Activated CD8-positive, alpha-beta memory T cell treated with anti-CD3 and anti-CD28 coated beads, Interleukin-2, amount 50 U/mL, for 24 hours (primary cell): ENCODE results near the gene CFAP77.

Experiments
- DNase-seq: peaks from one replicate; pipeline ENCODE4 v3.0.0-alpha.2; 2020; ENCODE audit errors: extremely low read depth

The CFAP77 gene

DNA sequence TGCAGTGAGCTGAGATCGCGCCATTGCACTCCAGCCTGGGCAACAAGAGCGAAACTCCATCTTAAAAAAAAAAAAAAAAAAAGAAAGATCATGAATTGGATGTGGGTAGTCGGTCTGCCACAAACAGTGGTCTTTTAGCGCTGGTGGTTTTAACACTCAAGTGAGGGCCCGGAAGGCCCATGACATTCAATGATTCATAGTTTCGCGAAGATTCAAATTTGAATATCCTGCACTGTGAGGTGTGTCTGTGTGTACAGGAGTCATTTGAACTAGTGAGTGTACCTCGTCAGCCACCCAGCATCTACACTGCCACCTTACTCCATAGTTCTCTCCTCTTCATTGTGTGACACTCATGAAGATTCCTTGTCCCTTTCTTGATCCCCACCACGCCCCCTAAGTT lies 41.3 kb downstream of the CFAP77 start:
- DNase-seq = peak; percentile 6

DNA sequence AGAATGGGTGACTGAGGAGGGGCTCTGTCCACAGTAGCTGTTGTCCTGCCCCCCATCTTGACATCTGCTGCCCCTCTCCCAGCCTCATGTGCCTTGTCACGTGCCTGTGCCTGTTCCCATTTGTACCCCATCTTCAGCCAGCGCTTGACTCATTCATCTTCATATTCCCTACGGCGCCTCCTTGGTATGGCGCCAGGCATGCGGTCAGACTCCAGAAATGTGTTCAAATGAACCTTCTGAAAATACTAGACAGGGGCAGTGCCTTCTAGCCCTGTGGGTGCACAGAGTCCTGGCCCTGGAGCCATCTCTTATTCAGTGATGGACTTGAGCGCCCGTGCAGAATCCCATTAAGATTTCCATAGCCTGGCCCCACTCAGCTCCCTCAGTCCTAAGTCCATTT lies 46.2 kb downstream of the CFAP77 start:
- no peak for DNase-seq

DNA sequence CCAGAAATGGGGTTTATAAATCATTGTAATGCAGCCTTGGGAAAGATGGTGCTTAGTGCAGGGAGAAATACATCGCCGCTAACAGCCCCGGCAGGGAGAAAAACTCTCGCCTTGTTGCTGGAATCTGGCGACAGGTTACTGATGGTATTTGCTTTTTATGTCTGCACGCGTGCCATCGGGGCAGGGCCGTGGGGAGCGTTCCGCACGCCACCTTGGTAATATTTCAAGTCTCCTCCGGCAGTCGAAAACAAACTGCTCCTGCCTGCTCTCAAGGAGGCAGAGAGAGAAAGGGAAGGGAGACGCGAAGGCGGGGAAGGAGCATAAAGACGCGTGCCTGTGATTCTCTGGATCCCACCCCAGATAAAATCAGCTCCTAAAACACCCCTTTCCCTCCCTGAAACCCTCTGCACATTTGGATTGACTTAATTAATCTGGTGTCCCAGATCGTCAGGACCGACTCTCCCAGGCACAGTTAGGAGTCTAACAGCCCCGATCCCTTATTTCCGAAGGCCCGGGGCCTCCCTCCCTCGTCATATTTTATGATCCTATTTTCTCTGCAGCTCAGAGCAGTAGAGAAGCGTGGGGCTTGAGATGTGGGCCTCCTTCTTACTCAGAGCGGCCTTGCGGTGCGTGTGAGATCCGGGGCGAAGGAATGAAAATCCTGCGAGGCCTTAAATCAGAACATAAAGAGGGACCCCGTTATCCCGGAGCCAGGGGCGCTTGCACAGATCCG lies 47.7 kb downstream of the CFAP77 start:
- DNase-seq = no peak

DNA sequence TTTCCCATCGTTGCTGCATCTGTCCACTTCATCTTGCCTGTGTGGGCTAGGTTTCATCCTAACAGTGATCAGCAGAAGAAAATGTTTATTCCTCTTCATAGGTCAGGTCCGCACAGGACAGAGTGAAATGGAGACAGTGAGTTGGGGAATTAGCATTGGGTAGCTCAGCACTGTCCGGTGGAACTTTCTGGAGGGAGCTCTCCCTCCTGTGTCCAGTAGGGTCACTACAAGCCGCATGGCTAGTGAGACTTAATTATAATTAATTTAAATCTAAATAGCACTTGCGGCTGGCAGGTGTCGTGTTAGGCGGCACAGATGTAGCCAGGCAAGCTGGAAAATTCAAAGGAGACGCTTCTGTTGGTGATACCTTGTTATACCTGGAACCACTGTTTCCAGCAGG lies 48.4 kb downstream of the CFAP77 start:
- DNase-seq = no peak

DNA sequence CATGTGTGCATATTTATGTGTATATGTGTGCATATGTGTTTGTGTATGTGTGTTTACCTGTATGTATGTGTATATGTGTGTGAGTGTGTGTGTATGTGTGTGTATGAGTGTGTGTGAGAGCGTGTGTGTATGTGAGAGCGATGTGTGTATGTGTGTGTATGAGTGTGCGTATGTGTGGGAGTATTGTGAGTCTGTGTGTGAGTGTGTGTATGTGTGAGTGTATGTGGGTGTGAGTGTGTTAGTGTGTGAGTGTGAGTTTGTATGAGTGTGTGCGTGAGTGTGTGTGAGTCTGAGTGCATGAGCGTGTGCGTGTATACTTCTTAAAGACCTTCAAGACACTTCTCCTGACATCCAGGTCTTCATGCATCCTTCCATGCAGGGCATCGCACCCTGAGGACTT lies 49.6 kb downstream of the CFAP77 start:
- no peak for DNase-seq

DNA sequence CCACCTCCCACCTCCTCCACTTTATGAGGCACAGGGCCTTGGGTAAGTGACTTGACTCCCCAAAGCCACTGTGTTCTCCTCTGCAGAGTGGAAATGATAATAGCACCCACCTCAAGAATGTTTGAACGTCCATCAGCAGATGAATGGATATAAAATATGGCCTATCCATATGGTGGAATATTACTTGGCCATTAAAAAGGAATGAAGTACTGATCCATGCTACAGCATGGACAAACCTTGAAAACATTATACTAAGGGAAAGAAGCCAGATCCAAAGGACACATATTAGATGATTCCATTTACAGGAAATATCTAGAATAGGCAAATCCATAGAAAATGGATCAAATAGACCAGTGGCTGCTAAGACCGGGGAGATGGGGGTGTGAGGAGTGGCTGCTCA lies 50.2 kb downstream of the CFAP77 start:
- DNase-seq = no peak

DNA sequence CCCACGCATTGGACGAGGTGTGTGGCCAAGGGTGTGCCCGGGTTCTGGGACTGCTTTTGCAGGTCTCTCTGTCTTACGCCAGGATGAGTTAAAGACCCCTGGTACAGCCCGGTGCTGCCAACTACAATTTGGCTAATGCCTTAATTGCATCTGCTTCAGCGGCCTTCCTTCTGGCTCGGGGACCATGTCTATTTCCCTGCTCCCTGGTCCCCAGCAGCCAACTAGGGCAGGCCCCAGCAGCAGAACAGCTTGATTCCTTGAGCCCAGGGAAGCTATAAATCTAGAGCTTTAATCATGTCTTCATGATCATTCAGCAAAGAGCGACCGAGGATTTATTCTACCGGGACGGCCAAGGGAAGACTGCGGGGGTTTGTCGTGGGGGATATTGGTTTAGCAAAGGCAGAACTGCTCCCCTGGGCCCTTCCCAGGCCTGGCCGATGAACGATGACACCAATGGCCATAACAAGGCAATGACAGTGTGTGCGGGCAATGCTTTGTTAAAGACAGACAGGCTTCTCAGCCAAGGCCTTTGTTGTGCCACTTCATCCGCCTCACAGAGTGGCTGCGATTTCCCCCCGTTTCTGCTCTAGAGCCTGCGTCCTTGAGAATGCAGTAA lies 51.4 kb downstream of the CFAP77 start:
- DNase-seq = no peak

DNA sequence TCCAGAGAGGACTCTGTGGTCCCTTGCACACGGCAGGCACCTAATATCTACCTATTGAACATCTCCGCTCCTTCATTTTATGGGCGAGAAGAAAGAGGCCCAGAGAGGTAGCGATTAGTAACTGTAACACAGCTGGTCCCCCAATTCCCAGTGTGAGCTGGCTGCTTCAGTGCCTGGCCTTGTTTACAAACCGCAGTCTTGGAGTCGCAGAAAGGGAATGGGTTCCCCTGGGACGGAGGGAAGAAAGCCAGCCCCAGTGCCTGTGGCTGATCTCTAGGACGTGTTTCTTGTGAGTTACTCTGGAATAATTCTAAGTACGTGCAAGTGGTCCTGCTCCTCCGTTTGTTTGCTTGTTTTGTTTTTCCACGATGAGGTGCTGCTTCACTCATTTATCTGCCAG lies 52.0 kb downstream of the CFAP77 start:
- DNase-seq = no peak

DNA sequence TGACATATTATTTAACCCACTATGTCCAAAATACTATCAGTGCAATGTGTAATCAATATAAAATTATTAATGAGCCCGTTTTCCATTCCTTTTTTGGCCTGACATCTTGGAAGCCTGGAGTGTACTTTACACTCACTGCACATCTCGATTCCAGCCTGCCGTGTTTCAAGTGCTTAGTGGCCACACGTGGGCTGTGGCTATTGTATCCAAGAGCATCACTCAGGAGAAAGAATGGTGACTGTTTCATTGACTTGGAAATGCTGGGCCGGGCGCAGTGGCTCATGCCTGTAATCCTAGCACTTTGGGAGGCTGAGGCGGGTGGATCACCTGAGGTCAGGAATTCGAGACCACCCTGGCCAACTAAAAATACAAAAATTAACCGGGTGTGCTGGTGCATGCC lies 54.5 kb downstream of the CFAP77 start:
- DNase-seq = no peak

DNA sequence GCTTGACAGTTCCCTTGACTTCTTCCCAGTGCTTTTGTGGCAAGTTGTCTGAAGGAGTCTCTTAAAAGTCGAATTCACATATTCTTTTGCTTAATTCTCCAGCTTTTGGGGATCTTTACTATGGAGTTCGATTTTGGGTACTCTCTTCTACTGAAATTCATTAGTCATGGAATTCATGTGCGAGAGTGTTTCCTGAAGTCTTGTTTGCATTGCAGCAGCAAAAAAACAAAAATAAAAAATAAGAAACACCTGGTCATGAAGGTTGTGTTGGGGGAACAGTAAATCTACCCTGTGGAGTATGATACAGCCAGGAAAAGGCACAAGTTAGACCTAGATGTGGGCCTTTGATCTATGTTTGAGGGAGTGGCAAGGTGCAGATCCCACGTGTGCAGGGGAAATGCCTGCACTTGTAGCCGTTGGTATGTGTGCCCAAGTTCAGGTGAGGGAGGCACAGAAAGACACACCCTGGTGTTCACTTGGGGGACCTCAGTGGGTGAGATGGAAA lies 55.2 kb downstream of the CFAP77 start:
- no peak for DNase-seq

DNA sequence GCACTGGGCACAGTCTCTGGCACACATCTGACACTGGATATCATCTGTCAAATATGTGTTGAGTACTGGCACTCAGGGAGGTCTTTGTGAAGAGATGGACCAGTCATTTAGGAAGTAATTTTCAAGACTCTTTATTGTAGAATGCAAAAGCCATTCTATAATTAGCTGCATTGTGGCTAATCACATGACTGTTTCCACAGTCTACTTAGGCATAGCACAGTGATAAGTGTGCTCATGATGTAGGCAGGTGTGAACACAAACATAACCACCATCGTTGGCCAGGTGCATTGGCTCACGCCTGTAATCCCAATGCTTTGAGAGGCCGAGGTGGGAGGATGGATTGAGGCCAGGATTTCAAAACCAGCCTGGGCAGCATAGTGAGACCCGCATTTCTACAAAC lies 62.2 kb downstream of the CFAP77 start:
- no peak for DNase-seq

DNA sequence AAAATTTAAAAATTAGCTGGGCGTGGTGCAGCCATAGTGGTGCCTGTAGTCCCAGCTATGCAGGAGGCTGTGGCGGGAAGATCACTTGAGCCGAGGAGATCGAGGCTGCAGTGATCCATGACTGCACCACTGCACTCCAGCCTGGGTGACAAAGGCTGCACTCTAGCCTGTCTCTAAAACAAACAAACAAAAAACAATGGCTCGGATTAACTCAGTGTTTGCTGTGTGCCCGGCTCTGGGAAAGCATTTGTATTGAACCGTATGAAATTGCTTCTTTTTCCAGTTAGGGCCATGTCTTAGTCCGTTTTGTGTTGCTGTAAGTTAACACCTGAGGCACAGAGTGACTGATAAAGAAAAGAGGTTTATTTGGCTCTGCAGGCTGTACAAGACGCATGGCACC lies 62.6 kb downstream of the CFAP77 start:
- no peak for DNase-seq

DNA sequence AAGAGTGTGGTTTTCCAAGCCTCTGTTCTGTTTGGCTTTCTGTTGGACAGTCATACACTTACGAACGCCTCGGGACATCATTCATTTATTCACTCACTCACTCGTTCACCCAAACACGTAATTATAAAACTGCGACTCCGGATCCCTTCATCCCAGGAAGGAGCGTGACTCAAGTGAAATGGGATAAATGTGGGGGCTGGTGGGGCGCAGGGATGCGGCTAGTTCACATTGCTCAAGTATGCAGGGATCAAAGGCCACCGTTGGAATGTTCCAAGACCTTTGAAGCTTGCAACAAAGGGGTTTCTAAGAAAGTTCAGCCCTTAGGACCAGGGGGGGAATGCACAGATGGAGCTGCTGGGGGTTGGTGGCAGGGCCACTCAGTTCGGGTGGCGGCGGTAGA lies 64.2 kb downstream of the CFAP77 start:
- DNase-seq = no peak

DNA sequence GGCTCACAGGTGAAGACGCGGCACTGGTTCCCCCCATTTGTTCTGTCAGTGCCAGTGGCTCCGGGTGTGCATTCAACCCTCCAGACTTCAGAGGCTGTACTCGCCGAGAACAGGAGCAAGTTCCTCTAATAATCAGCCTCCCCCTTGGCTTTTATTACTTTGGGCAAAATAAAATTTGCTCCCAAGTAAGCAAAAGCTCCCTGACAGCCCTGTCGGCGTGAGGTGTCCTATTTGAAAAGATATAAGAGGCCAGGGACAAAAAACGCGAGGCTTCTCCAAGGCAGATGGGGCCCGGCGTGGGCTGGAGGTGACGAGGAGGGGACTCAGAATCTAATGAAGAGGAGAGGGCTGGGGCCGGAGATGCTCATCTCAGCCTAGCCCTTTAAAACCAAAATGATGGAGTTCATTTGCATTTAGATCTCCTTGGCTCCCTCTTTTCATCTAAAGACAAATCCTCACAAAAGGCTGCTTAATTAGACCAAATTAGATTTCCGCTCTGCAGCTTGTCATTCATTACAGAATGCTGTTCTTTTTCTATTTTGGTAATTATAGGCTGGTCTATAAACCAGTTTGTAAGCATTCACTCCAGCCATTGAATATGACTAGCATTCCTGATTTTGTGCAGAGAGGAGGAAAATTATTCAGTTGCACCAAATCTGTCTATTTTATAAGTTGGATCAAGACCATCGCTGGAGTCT lies 68.5 kb downstream of the CFAP77 start:
- DNase-seq = no peak

DNA sequence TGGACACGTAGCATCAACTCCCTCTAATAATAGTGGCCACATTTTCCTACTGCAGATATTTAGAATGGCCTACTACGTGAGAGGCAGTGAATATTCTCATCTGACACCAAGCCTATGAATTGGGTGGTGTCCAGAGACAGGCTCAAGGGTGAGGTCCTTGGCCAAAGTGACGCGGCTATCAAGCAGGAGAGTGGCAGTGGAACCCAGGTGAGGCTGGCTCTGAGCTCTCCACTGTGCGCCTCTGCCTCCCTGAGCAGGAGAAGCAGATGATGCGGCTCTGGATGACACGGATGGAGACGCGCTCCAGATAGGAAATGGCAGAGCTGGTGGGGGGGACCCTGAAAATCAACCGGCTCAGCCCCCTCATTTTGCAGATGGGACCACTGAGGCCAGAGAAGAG lies 69.7 kb downstream of the CFAP77 start:
- no peak for DNase-seq

DNA sequence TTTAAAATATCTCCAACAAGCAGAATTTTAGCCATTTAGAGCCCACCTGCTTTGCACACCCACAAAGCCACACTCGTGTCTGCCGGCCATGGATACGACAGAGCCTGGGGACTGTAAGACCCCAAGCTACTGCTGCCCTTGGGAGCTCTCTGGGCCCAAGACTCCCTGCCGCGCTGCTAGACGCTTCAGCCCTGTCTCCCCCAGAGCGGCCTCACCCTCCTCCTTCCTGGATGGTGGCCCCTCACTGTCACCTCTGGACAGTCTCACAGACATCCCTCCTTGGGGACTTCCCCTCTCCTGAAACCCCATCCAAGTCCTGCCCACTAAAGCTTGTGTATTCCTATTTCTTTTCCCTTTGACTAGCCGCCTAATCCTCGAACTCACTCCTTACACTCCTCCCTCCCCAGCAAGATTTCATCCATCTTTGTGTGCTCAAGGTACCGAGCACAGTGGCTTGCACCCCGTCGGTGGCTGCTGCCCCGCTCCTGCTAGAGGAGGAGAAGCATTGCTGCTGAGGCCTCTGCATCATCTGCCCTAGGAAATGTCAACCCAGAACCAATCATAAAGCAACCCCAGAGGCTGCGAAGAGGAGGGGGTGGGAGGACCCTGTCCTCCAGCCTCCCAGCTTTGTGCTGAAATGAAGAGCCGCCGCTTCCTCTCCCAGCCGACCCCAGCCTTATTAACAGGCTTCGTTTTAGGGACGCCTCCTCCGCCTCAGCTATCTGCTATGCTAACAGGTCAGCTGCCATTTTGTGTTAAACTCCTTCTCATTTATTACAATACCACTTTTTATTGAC lies 71.2 kb downstream of the CFAP77 start:
- DNase-seq = no peak

DNA sequence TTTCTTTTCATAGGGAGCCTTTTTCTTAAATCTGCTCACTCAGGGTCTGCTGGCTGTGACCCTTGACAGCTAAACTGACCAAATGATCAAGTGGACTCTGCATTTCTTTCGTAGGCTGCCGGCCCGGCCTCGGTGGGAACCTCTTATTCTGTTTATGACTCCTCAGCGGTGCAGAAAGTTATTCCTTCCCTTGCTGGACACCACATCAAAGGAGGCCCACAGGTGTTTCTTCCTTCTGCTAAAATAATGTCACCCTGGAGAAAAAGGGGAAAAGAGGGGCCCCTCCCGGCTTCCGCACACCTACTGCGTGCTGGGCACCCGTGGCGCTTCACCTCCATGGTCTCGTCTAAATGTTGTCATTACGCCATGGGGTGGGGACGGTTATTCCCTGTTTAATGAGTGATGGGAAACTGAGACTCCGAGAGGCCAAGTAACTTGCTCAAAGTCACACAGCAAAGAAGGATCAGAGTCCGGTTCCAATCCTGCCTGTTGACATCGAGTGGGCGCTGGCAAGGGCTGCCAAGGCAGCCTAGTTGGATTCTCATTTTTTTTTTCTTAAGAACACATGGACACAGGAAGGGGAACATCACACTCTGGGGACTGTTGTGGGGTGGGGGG lies 72.3 kb downstream of the CFAP77 start:
- DNase-seq = no peak

DNA sequence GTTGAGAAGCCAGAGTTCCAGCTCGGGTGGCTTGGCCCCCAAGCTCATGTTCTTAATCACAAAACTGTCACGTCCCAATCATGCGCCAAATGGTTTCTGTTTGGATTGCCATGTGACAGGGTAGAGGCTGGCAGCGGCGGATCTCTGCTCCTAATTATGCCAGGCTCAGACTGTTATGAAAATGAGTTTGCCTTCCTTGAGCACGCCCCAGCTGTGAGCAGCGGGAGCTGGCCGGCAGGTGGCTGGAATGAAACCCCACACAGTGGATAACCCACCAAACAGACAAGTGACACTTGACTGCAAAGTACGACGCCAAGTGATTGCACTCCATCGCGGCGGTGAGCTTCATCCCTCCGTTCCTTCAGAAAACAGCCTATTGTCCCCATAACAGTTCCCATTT lies 75.4 kb downstream of the CFAP77 start:
- no peak for DNase-seq

DNA sequence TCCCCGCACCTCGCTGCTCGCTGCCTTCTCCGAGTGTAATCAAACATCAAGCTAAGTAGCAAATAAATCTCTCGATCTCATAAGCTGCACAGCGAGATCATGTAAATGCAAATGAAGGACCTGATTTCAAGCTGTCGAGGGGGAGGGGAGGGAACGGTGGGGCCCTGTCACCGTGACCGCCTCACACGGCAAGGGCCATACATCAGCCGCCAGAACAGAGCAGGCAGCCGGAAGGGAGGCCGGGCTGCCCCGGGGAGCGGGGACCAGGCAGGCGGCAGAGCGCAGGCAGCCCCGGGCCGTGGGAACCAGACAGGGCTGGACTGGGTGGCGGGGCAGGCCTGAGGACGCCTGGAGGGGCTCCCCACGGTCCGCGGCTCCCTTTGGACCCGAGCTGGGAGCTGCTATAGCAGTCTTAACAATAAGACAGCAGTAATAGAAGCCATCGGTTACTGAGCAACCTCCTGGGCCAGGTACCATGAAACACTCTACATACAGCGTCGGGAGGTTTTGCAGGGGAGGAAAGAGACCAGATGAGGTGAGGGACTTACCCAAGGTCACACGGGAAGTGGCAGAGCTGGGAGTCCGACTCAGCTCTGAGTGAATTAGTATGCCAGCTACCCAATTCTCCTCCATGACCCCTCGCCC lies 76.8 kb downstream of the CFAP77 start:
- DNase-seq = peak; percentile 15

DNA sequence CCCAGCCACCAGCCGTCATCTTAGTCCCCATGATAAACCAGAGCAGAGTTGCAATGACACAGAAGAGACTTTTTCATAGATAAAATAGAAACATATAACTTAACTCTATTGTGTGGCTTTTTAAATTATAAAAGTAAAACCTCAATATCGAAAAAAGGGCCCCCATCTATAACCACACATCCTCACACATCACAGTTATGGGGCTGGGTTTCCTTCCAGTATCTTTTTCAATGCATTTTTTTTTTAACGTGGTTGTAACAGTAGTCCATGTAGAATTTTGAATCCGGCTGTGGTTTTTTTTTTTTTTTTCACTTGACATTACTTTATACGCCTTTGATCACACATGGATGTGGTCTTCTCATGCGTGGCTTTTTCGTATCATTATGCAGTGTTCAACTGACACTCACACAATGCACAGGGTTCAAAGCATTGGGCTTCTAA lies 77.4 kb downstream of the CFAP77 start:
- no peak for DNase-seq

DNA sequence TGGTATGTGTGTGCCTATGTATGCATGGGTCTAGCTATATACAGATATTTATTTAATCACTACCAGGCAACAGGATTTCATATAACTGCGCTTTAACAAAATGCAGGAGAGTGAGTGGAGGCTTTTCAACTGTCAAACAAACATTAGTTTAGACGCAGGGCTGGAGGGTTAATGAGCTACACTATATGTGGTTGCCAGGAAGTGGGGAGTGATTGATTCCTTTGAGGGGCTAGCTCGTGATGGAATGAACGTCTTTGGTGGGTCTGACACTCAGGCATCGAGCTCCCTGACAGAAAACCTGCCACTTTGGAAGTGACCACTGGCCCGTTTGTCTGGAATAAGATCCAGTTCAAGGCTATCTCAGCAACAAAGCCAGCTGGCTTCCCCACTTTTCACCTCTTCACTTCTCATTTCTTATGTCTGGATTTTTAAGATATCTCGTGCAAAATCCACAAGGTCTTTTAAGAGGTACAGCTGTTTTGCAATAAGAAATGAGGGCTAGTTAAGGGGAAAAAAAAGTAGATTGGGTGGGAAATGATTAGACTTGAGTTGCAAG lies 78.0 kb downstream of the CFAP77 start:
- no peak for DNase-seq
